Sigmoid colon (tissue), 4 donors: ENCODE results near the gene TTF1.

Source experiments
- EP300 ChIP-seq, 4 donors: sonication (generic); formaldehyde crosslinking; IDR thresholded peaks; one replicate each; pipeline ENCODE4 v1.6.1; 2017; ENCODE audit warnings: antibody characterized with exemption in 4 of 4
- POLR2A ChIP-seq, 2 donors: fragments of 450-650 bp; IDR thresholded peaks; one replicate each; pipeline ENCODE4 v1.6.1; 2016; ENCODE audit warnings: antibody characterized with exemption in 2 of 2, mild to moderate bottlenecking in 2 of 2, moderate library complexity in 2 of 2
- POLR2AphosphoS5 ChIP-seq, 4 donors: sonication (generic); formaldehyde crosslinking; IDR thresholded peaks; one replicate each; pipeline ENCODE4 v1.6.1; 2017; ENCODE audit warnings: antibody characterized with exemption in 4 of 4
- TF ChIP-seq, protein P1 (sequence below), 4 experiments: fragments of 450-650 bp in 3 of 4; fragments of 200-600 bp in 1 of 4; IDR thresholded peaks; one replicate each; pipeline ENCODE4 v1.5.1; 2016 to 2019; ENCODE audit warnings: antibody characterized with exemption in 4 of 4, mild to moderate bottlenecking in 3 of 4, moderate library complexity in 2 of 4

DNA sequence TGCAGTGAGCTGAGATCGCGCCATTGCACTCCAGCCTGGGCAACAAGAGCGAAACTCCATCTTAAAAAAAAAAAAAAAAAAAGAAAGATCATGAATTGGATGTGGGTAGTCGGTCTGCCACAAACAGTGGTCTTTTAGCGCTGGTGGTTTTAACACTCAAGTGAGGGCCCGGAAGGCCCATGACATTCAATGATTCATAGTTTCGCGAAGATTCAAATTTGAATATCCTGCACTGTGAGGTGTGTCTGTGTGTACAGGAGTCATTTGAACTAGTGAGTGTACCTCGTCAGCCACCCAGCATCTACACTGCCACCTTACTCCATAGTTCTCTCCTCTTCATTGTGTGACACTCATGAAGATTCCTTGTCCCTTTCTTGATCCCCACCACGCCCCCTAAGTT lies 44.6 kb upstream of the TTF1 start:
- TF ChIP-seq, protein P1, sequence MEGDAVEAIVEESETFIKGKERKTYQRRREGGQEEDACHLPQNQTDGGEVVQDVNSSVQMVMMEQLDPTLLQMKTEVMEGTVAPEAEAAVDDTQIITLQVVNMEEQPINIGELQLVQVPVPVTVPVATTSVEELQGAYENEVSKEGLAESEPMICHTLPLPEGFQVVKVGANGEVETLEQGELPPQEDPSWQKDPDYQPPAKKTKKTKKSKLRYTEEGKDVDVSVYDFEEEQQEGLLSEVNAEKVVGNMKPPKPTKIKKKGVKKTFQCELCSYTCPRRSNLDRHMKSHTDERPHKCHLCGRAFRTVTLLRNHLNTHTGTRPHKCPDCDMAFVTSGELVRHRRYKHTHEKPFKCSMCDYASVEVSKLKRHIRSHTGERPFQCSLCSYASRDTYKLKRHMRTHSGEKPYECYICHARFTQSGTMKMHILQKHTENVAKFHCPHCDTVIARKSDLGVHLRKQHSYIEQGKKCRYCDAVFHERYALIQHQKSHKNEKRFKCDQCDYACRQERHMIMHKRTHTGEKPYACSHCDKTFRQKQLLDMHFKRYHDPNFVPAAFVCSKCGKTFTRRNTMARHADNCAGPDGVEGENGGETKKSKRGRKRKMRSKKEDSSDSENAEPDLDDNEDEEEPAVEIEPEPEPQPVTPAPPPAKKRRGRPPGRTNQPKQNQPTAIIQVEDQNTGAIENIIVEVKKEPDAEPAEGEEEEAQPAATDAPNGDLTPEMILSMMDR (IDR thresholded peaks at IDR 0.05): no peak
- no peak for TF ChIP-seq POLR2A (IDR thresholded peaks at IDR 0.05)
- TF ChIP-seq EP300 (IDR thresholded peaks at IDR 0.05): no peak
- TF ChIP-seq POLR2AphosphoS5 (IDR thresholded peaks at IDR 0.05): no peak
